Endothelial cell of umbilical vein (primary cell): ENCODE measurements around the gene ACOT11. TPM values are rescaled to one million over a fixed set of nuclear protein-coding genes. Genes with fewer than 3 reads are reported as not detected.

Experiments used
- BruUV-seq: library from RNA; stranded (reverse); fragments of 400-500 nt; replicated peaks from 2 replicates; lab custom pipeline; 2021; lab: Mats Ljungman, UMichigan
- CTCF ChIA-PET: fragments of 300-600, 350-600 bp; sonication (Branson Sonifier 250); formaldehyde crosslinking; loops from one replicate; lab custom pipeline; 2021; ENCODE audit warnings: antibody characterized with exemption, inconsistent platforms; lab: Charles Lee
- POLR2A ChIA-PET: fragments of 300-600, 350-600 bp; sonication (Branson Sonifier 250); formaldehyde crosslinking; loops from one replicate; lab custom pipeline; 2021; ENCODE audit warnings: antibody characterized with exemption, inconsistent platforms; lab: Charles Lee
- DNase-seq: peaks from one replicate; pipeline ENCODE4 v3.0.0-alpha.2; 2011; ENCODE audit warnings: low read depth, low spot score
- FAIRE-seq: peaks from 2 replicates; lab custom pipeline; 2011; peaks lifted over from hg19 to GRCh38; lab: Jason Lieb, UNC
- H2AFZ ChIP-seq: 2 replicates; pipeline ENCODE4 v1.6.0; 2012; ENCODE audit warnings: low read depth, low read length, control low read depth, inconsistent platforms
- H3K27ac ChIP-seq: 2 replicates; pipeline ENCODE4 v1.5.1; 2011; ENCODE audit warnings: low read depth, mild to moderate bottlenecking, control low read depth, low read length, moderate library complexity; ENCODE audit not compliant: insufficient read depth
- H3K27me3 ChIP-seq, 2 experiments: 2 replicates each; pipeline versions ENCODE4 v1.6.0 to v1.6.1; 2011; ENCODE audit warnings: low read length in 2 of 2, mixed read lengths in 1 of 2; ENCODE audit not compliant: control insufficient read depth in 2 of 2, insufficient read depth in 2 of 2
- H3K36me3 ChIP-seq, 2 experiments: 2 replicates in 1 of 2; 3 replicates in 1 of 2; pipeline ENCODE4 v1.5.1; 2011; ENCODE audit warnings: low read length in 2 of 2, mild to moderate bottlenecking in 1 of 2, moderate library complexity in 1 of 2; ENCODE audit not compliant: control insufficient read depth in 2 of 2, insufficient read depth in 2 of 2; ENCODE audit errors: extremely low read depth in 1 of 2
- H3K4me1 ChIP-seq: 3 replicates; pipeline ENCODE4 v1.5.1; 2011; ENCODE audit warnings: mild to moderate bottlenecking, low read length; ENCODE audit not compliant: control insufficient read depth, insufficient read depth; ENCODE audit errors: extremely low read depth
- H3K4me2 ChIP-seq: 2 replicates; pipeline ENCODE4 v1.6.1; 2011; ENCODE audit warnings: low read length, control low read depth, mixed read lengths; ENCODE audit not compliant: insufficient read depth
- H3K4me3 ChIP-seq, 3 experiments: fragments of 200-600 bp in 1 of 3; sonication (generic), shearing (Covaris generic) in 1 of 3; replicated peaks in 1 of 3; 2 replicates each; pipeline ENCODE4 v1.5.1; 2011 to 2016; ENCODE audit warnings: control low read depth in 3 of 3, low read length in 3 of 3, mild to moderate bottlenecking in 2 of 3, inconsistent platforms in 1 of 3, low read depth in 1 of 3, moderate library complexity in 1 of 3; ENCODE audit not compliant: insufficient read depth in 1 of 3
- H3K79me2 ChIP-seq: 2 replicates; pipeline ENCODE4 v1.6.0; 2012; ENCODE audit warnings: low read length, inconsistent platforms; ENCODE audit not compliant: control insufficient read depth, insufficient read depth
- H3K9ac ChIP-seq: replicated peaks from 2 replicates; pipeline ENCODE3; 2011; ENCODE audit warnings: low read length, control low read depth; ENCODE audit not compliant: insufficient read depth; ENCODE audit errors: extremely low read depth
- H3K9me1 ChIP-seq: replicated peaks from 3 replicates; pipeline ENCODE4 v1.6.0; 2011; ENCODE audit warnings: mild to moderate bottlenecking, low read length; ENCODE audit not compliant: control insufficient read depth, insufficient read depth; ENCODE audit errors: extremely low read depth
- H3K9me3 ChIP-seq: replicated peaks from 2 replicates; pipeline ENCODE4 v1.5.1; 2012; ENCODE audit warnings: low read length, inconsistent platforms; ENCODE audit not compliant: control insufficient read depth, insufficient read depth
- H4K20me1 ChIP-seq: replicated peaks from 2 replicates; pipeline ENCODE3; 2011; ENCODE audit warnings: mild to moderate bottlenecking, low read length; ENCODE audit not compliant: control insufficient read depth, insufficient read depth; ENCODE audit errors: extremely low read depth
- EZH2 ChIP-seq: IDR thresholded peaks from 2 replicates; pipeline ENCODE4 v1.6.1; 2012; ENCODE audit warnings: borderline replicate concordance, low read depth, mild to moderate bottlenecking, moderate library complexity, low read length, inconsistent platforms; ENCODE audit not compliant: severe bottlenecking
- FOS ChIP-seq: IDR thresholded peaks from 2 replicates; pipeline ENCODE4 v1.6.1; 2011; ENCODE audit warnings: mild to moderate bottlenecking, low read length, moderate library complexity, borderline replicate concordance; ENCODE audit not compliant: insufficient read depth
- GATA2 ChIP-seq: IDR thresholded peaks from 2 replicates; pipeline ENCODE4 v1.7.0; 2011; ENCODE audit warnings: low read depth, mild to moderate bottlenecking, moderate library complexity, mixed read lengths, low read length; ENCODE audit not compliant: insufficient read length, insufficient read depth
- MAX ChIP-seq: IDR thresholded peaks from 2 replicates; pipeline ENCODE4 v1.6.1; 2011; ENCODE audit not compliant: insufficient read depth, insufficient read length
- MYC ChIP-seq: IDR thresholded peaks from one replicate; pipeline ENCODE4 v1.6.1; 2011; ENCODE audit warnings: mild to moderate bottlenecking, low read depth, low read length
- POLR2A ChIP-seq: IDR thresholded peaks from 2 replicates; pipeline ENCODE4 v1.6.1; 2012; ENCODE audit warnings: low read depth, mild to moderate bottlenecking, control low read depth, low read length
- POLR2AphosphoS5 ChIP-seq: IDR thresholded peaks from 2 replicates; pipeline ENCODE4 v1.6.1; 2012; ENCODE audit warnings: low read depth, mild to moderate bottlenecking, control low read depth, low read length, moderate library complexity; ENCODE audit not compliant: insufficient read depth
- dilution Hi-C: fragments of 300-500 bp; cut with MboI; formaldehyde crosslinking; loops from one replicate; pipeline ENCODE4 v1.15.0; 2019; ENCODE audit warnings: low sequenced_read_pairs; ENCODE audit not compliant: extremely low pct_ligation_motif_present
- intact Hi-C: fragments of 100-400 bp; cut with micrococcal nuclease; formaldehyde crosslinking; loops from one replicate; pipeline ENCODE4 v1.10.0; 2022
- polyA plus RNA-seq, 4 experiments: library from polyadenylated mRNA; depleted of rRNA in 3 of 4; stranded (reverse) in 3 of 4; unstranded in 1 of 4; fragments of >200 nt; gene quantifications; 2 replicates each; pipeline versions ENCODE4 v1.2.1 to v1.2.3, GENCODE V29; 2011 to 2012; ENCODE audit warnings: missing spikeins in 1 of 4
- total RNA-seq: library from RNA; stranded (reverse); gene quantifications from 2 replicates; pipeline ENCODE4 v1.2.3, GENCODE V29; 2021

The ACOT11 gene
- total and polyA plus RNA-seq, 2 donors (not counting 3 experiments of a cell fraction or from before 2014, with no cell fraction given) = 4.5 to 5.4 TPM

GRCh38 chr1:54564312-54565112 lies 16.5 kb downstream of the ACOT11 start:
- no peaks in the 10 kb centered on the region for H3K36me3 ChIP-seq
- no peaks in the 10 kb centered on the region for H4K20me1 ChIP-seq
- intact Hi-C loops = no loop called here
- dilution Hi-C loops = no loop called here
- no TSS peak for BruUV-seq
- DNase-seq = no peak
- no peak overlapping the region for H3K4me3 ChIP-seq
- H3K79me2 ChIP-seq = no peaks in the 10 kb centered on the region
- no peak overlapping the region for H3K27ac ChIP-seq
- no peaks in the 10 kb centered on the region for H3K9me1 ChIP-seq
- no peak overlapping the region for H2AFZ ChIP-seq
- no peaks in the 10 kb centered on the region for H3K9me3 ChIP-seq
- H3K4me1 ChIP-seq = peaks cover 3% of the 10 kb centered on the region
- TF ChIP-seq POLR2AphosphoS5 (no peak), MAX (no peak), MYC (no peak), POLR2A (no peak), GATA2 (no peak), EZH2 (no peak)
- H3K9ac ChIP-seq = no peak overlapping the region
- H3K27me3 ChIP-seq = no peaks in the 10 kb centered on the region
- ChIA-PET POLR2A (interaction anchor here (0.7 kb wide), 1 partner anchor 30 kb away, joined by 5 read pairs; no protein-coding TSS in a partner anchor), CTCF (interaction anchor here (1.4 to 1.7 kb wide), 2 partner anchors 13 to 15 kb away, joined by 4 to 5 read pairs; no protein-coding TSS in a partner anchor)
- H3K4me2 ChIP-seq = no peak overlapping the region
- FAIRE-seq = no peak

- Histone ChIP-seq H3K9me3 (no peaks in the 10 kb centered on the region), H3K27me3 (no peaks in the 10 kb centered on the region), H3K9me1 (no peaks in the 10 kb centered on the region), H3K36me3 (no peaks in the 10 kb centered on the region), H3K4me1 (peaks cover 6% of the 10 kb centered on the region), H3K4me3 (no peak overlapping the region), H3K9ac (no peak overlapping the region), H3K79me2 (no peaks in the 10 kb centered on the region), H3K4me2 (no peak overlapping the region), H2AFZ (no peak overlapping the region), H4K20me1 (no peaks in the 10 kb centered on the region), H3K27ac (no peak overlapping the region)
- DNase-seq = no peak
- CTCF ChIA-PET = interaction anchor here (1.4 to 1.7 kb wide), 2 partner anchors 14 kb away, joined by 4 to 5 read pairs; no protein-coding TSS in a partner anchor
- no peak for TF ChIP-seq FOS
- BruUV-seq = no TSS peak
- POLR2A ChIA-PET = no interaction called here
- FAIRE-seq = no peak
- intact Hi-C loops (no loop called here), dilution Hi-C loops (no loop called here)
Observed at GRCh38 chr1:54565113-54565501, 17.1 kb downstream of the ACOT11 start.
